OCI-LY3 (cell line): ENCODE results near the gene KLHL2.

Experiments used
- EZH2phosphoT487 ChIP-seq: fragments of 200-600 bp; shearing (Covaris generic); IDR thresholded peaks from 2 replicates; pipeline ENCODE4 v1.6.1; 2018; ENCODE audit warnings: antibody characterized with exemption, mixed run types, low read depth
- TF ChIP-seq, protein P1 (sequence below): fragments of 200-600, 300-600 bp; sonication (generic); IDR thresholded peaks from 2 replicates; pipeline ENCODE4 v1.5.1; 2014; ENCODE audit warnings: antibody characterized with exemption, low read length, low read depth

DNA sequence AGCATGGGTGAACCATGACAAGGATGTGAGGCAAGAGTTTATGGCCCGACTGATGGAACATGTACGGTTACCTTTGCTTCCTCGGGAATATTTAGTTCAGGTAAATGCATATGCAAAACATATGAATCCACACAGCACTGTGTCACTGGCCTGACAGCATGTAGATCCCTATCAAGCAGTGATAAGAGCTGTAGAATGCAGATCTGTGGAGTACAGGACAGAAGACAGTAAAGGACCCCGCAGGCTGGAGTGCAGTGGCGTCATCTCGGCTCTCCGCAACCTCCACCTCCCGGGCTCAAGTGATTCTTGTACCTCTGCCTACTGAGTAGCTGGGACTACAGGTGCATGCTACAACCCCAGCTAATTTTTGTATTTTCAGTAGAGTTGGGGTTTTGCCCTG is 90.3 kb downstream of the KLHL2 start:
- TF ChIP-seq, protein P1, sequence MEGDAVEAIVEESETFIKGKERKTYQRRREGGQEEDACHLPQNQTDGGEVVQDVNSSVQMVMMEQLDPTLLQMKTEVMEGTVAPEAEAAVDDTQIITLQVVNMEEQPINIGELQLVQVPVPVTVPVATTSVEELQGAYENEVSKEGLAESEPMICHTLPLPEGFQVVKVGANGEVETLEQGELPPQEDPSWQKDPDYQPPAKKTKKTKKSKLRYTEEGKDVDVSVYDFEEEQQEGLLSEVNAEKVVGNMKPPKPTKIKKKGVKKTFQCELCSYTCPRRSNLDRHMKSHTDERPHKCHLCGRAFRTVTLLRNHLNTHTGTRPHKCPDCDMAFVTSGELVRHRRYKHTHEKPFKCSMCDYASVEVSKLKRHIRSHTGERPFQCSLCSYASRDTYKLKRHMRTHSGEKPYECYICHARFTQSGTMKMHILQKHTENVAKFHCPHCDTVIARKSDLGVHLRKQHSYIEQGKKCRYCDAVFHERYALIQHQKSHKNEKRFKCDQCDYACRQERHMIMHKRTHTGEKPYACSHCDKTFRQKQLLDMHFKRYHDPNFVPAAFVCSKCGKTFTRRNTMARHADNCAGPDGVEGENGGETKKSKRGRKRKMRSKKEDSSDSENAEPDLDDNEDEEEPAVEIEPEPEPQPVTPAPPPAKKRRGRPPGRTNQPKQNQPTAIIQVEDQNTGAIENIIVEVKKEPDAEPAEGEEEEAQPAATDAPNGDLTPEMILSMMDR: no peak
- no peak for TF ChIP-seq EZH2phosphoT487
